Right forelimb (tissue), 1 donor: Measurements from ENCODE around the gene NTN5.
"Not testable (repeated sequence)": the region's sequence is repeated elsewhere in the genome, so short reads cannot be mapped to it uniquely, and the experiment has no call there.

Experiments
- DNase-seq: peaks from one replicate; pipeline ENCODE4 v3.0.0-alpha.2; 2018

Gene NTN5

GRCh38 chr19:48696353-48697010 is 23.7 kb upstream of the NTN5 start:
- no peak for DNase-seq

GRCh38 chr19:48695743-48696352 is 23.0 kb upstream of the NTN5 start, which contains the start of gene FUT2:
Gene FUT2, plus strand, starts transcription at chr19:48695971. Its CDS starts 6,986 bp downstream, at chr19:48702957.
- no peak for DNase-seq

- DNase-seq: not testable (repeated sequence)
Measured at GRCh38 chr19:48693629-48694028, 20.8 kb upstream of the NTN5 start.

- DNase-seq: no peak
Measured at GRCh38 chr19:48689449-48689848, 16.6 kb upstream of the NTN5 start.

GRCh38 chr19:48687776-48688175 is 15.0 kb upstream of the NTN5 start:
- no peak for DNase-seq

GRCh38 chr19:48686637-48687036 is 13.8 kb upstream of the NTN5 start:
- not testable (repeated sequence) for DNase-seq

- no peak for DNase-seq
Measured at GRCh38 chr19:48686088-48686487, 13.3 kb upstream of the NTN5 start.

GRCh38 chr19:48685583-48685982 is 12.8 kb upstream of the NTN5 start:
- DNase-seq: no peak

- DNase-seq: no peak
Measured at GRCh38 chr19:48683349-48683748, 10.5 kb upstream of the NTN5 start.

- no peak for DNase-seq
Measured at GRCh38 chr19:48681127-48681470, 8.3 kb upstream of the NTN5 start.

GRCh38 chr19:48680436-48681126 is 7.8 kb upstream of the NTN5 start:
- DNase-seq: no peak

- DNase-seq: not testable (repeated sequence)
Measured at GRCh38 chr19:48680006-48680405, 7.2 kb upstream of the NTN5 start.

GRCh38 chr19:48678201-48678600 is 5.4 kb upstream of the NTN5 start:
- no peak for DNase-seq

GRCh38 chr19:48676887-48677286 is 4.1 kb upstream of the NTN5 start:
- DNase-seq: no peak

- DNase-seq: no peak
Measured at GRCh38 chr19:48676487-48676886, 3.7 kb upstream of the NTN5 start.

- DNase-seq: peak; percentile 89
Measured at GRCh38 chr19:48674921-48675824, 2.4 kb upstream of the NTN5 start.

- DNase-seq: no peak
Measured at GRCh38 chr19:48674216-48674809, 1.5 kb upstream of the NTN5 start.

- DNase-seq: no peak
Measured at GRCh38 chr19:48673436-48674100, 751 bp upstream of the NTN5 start.

GRCh38 chr19:48671446-48671995 is 1.3 kb downstream of the NTN5 start:
- DNase-seq: no peak

GRCh38 chr19:48670699-48671445 is 1.9 kb downstream of the NTN5 start:
- no peak for DNase-seq
